ENCODE data around the gene SCG2. TPM values are rescaled to one million over a fixed set of nuclear protein-coding genes. Genes with fewer than 3 reads are reported as not detected.

Gene SCG2
- total and polyA plus RNA-seq, 11 donors, result 0.07 to 2.4 (median 0.19) TPM; not detected in 2

DNA sequence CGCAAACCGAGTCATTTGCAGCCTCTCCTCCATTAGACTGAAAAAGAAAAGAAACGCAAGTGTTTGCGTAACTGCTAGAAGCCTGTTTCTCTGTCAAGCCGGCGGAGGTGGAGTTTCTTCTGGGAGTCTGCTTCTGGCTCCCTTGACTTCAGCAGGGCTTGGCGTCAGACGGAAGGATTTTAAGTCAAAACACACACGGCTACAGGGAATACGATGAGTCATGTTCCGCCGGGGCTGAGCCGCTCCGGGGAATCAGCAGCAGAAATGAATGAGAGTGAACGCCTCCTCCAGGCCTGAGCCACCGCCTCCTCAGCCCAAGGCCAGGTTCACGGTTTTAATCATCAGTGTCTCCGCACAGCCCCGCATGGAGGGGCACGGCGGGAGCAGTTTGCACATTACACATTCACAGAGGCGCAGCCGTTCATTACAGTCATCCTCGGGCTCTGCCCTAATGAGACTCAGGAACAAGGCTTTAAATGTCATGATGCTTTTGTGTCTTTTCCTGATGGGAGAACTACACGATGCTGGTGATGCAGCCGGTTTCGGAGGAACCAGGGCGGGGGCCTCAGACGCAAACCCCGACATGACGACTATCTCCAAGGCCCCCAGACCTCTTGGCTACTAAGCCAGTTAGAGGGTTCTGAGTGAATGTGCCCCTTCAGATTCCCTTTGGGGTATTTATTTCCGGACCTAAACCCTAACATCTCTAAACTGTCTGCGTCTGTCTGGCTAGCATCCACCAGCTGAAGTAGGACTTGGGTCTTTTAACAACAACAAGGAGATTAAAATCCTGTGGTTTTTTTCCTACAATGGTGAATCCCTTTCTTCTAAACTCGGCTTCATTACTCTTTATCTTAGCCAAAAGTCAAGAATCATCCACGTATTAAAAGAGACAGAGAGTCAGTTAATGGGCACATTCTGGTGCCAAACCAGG lies 11.1 kb upstream of the SCG2 start:
- no peak for TF ChIP-seq POLR2A (IDR thresholded peaks at IDR 0.05)
- TF ChIP-seq, protein P1, sequence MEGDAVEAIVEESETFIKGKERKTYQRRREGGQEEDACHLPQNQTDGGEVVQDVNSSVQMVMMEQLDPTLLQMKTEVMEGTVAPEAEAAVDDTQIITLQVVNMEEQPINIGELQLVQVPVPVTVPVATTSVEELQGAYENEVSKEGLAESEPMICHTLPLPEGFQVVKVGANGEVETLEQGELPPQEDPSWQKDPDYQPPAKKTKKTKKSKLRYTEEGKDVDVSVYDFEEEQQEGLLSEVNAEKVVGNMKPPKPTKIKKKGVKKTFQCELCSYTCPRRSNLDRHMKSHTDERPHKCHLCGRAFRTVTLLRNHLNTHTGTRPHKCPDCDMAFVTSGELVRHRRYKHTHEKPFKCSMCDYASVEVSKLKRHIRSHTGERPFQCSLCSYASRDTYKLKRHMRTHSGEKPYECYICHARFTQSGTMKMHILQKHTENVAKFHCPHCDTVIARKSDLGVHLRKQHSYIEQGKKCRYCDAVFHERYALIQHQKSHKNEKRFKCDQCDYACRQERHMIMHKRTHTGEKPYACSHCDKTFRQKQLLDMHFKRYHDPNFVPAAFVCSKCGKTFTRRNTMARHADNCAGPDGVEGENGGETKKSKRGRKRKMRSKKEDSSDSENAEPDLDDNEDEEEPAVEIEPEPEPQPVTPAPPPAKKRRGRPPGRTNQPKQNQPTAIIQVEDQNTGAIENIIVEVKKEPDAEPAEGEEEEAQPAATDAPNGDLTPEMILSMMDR (IDR thresholded peaks at IDR 0.05), result peak in 2 of 12 donors; percentile 11 to 16
- Histone ChIP-seq H3K9me3 (no peaks in the 10 kb centered on the region), H3K36me3 (no peaks in the 10 kb centered on the region), H3K4me3 (peak overlapping the region in 10 of 12 donors; percentile 3 to 51 (median 31)), H3K27me3 (peaks cover 0 to 11% (median 0%) of the 10 kb centered on the region in 9 donors), H3K27ac (peak overlapping the region in 10 of 12 donors; percentile 24 to 82 (median 72)), H3K4me1 (peaks cover 0 to 14% (median 2%) of the 10 kb centered on the region in 12 donors)
- DNase-seq, result peak; percentile 81 to 86 (median 82)
- intact Hi-C loops (cut with DNase I), result loop anchor here in 1 of 10 donors (10.0 kb wide), 1 partner anchor 148 kb away; no protein-coding TSS in a partner anchor
- 11 to 17% (median 14%) methylated on average over 27 to 35 of the region's 35 CpGs for WGBS, 4 donors
- ATAC-seq, result peak; percentile 90 to 99 (median 96)

DNA sequence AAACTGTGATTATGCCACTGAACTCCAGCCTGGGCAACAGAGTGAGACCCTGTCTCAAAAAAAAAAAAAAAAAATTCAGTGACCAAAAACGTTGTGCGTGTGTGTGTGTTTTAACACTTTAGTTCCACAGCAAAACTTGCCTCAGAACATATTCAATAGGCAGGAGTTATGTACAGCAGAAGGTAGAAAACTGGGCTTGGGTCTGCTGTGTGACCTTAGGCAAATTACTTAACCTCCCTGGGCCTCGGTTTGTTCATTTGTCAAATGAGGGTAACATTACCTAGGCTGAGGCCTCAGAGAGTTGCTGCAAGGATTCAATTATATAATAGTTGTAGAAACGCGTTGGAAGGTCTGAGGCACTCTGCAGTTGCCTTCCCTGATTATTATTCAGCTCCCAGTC lies 10.3 kb upstream of the SCG2 start:
- TF ChIP-seq, protein P1 (IDR thresholded peaks at IDR 0.05), result no peak
- no peak for TF ChIP-seq POLR2A (IDR thresholded peaks at IDR 0.05)
- intact Hi-C loops (cut with DNase I), result loop anchor here in 1 of 10 donors (10.0 kb wide), 1 partner anchor 148 kb away; no protein-coding TSS in a partner anchor
- no peaks in the 10 kb centered on the region for H3K9me3 ChIP-seq
- peak overlapping the region in 10 of 12 donors; percentile 15 to 82 (median 72) for H3K27ac ChIP-seq
- peaks cover 0 to 11% (median 0%) of the 10 kb centered on the region in 9 donors for H3K27me3 ChIP-seq
- DNase-seq, result no peak
- H3K4me1 ChIP-seq, result peaks cover 0 to 14% (median 2%) of the 10 kb centered on the region in 12 donors
- peak in 1 of 4 donors; percentile 10 for ATAC-seq
- H3K36me3 ChIP-seq, result no peaks in the 10 kb centered on the region
- H3K4me3 ChIP-seq, result peak overlapping the region in 10 of 12 donors; percentile 3 to 51 (median 31)
- WGBS, 4 donors, result 59 to 68% (median 62%) methylated on average over 5 of the region's 5 CpGs

DNA sequence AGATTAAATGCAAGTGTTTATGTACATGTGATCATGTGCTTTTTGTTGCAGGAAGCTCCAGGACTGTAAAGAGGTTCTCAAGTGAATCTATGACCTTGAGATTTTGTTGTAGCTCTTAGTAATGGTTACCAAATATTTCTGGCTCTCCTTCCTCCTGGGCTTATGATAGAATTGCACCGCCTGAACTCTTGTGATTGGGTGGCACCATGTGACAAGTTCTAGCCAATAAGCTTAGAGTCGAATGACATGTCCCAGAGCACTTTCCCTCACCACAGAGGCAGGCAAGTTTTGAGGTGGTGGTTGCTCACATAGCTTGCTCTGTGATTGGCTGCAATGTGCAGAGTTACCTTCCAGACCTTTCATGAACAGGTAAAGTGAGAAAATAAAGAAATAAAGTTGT lies 8.9 kb upstream of the SCG2 start:
- ATAC-seq, result no peak
- no peaks in the 10 kb centered on the region for H3K36me3 ChIP-seq
- intact Hi-C loops (cut with DNase I), result loop anchor here in 2 of 10 donors (2.0 to 10.0 kb wide), 2 partner anchors 142 to 146 kb away; no protein-coding TSS in a partner anchor

More for the DNA sequence above, 8.9 kb upstream of the SCG2 start:
- Histone ChIP-seq H3K27ac (no peak overlapping the region), H3K4me3 (no peak overlapping the region), H3K4me1 (peaks cover 0 to 14% (median 2%) of the 10 kb centered on the region in 12 donors), H3K27me3 (peaks cover 0 to 11% (median 0%) of the 10 kb centered on the region in 9 donors), H3K9me3 (no peaks in the 10 kb centered on the region)
- DNase-seq, result no peak
- TF ChIP-seq, protein P1 (IDR thresholded peaks at IDR 0.05), result no peak
- no peak for TF ChIP-seq POLR2A (IDR thresholded peaks at IDR 0.05)
- 81 to 92% (median 89%) methylated on average over 2 of the region's 2 CpGs for WGBS, 4 donors

Measured in heart left ventricle (tissue), 16 donors.